Posterior cingulate gyrus (tissue), 11 donors: ENCODE results near the gene PITPNM3.
"Not testable (repeated sequence)": the region's sequence is repeated elsewhere in the genome, so short reads cannot be mapped to it uniquely, and the experiment has no call there.

Source experiments
- DNase-seq, 10 donors: peaks; one replicate each; pipeline versions ENCODE4 v3.0.0 to v3.0.0-alpha.2; 2020 to 2021; ENCODE audit warnings: mixed read lengths in 3 of 10
- intact Hi-C: fragments of 100-400 bp; cut with DNase I; formaldehyde crosslinking; loops from one replicate; pipeline ENCODE4 v1.15.1; 2023

Gene PITPNM3

DNA sequence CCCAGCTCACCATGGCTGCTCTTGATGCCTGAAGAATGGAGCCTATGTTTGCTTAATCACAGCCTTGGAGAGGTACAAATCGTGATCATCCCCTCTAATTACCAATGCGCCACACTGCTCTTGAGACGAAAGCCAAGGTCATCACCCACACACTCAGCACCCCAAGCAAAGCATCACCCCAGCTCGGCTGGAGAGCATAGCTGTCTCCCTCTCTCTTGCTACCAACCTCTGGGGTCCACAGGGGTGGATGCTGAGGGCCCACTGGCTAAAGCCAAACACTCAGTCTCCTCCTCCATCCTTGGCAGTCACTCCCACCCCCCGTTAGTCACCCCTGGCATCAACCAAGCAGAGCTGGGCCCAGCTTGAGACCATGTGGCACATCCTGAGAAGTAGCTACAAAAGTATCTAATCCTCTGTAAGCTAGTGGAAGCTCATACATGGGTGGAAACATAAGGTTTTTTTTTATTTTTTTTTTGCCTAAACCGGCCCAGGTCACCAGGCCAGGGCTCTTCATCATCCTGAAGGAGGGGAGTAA is 67.3 kb downstream of the PITPNM3 start:
- DNase-seq: peak in 3 of 10 donors; percentile 24 to 50 (median 45)
- intact Hi-C loops: no loop called here

DNA sequence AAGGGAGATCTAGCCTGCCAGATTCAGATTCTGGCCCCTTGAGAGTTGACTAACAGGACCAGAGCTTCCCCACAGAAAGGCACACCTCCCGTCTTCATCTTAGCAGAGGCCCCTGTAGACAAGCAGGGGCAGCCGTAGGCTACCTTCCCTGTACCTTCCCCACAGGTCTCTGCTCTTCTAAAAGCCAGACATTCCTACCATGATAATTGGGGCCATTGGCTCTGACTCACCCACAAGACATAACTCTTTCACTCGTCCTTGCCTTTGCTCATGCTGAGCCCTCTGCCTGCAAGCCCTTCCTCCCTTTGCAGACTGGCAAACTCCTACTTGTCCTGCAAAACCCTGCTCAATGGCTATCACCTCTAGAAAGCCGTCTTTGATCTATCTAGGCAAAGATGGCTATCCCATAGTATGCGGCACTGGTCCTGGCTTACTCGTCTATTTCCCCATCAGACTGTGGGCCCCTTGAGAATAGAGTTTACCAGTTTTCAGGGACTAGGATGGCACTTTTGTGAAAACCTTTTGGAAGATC is 68.3 kb downstream of the PITPNM3 start:
- DNase-seq: peak in 1 of 10 donors; percentile 5
- intact Hi-C loops: no loop called here

DNA sequence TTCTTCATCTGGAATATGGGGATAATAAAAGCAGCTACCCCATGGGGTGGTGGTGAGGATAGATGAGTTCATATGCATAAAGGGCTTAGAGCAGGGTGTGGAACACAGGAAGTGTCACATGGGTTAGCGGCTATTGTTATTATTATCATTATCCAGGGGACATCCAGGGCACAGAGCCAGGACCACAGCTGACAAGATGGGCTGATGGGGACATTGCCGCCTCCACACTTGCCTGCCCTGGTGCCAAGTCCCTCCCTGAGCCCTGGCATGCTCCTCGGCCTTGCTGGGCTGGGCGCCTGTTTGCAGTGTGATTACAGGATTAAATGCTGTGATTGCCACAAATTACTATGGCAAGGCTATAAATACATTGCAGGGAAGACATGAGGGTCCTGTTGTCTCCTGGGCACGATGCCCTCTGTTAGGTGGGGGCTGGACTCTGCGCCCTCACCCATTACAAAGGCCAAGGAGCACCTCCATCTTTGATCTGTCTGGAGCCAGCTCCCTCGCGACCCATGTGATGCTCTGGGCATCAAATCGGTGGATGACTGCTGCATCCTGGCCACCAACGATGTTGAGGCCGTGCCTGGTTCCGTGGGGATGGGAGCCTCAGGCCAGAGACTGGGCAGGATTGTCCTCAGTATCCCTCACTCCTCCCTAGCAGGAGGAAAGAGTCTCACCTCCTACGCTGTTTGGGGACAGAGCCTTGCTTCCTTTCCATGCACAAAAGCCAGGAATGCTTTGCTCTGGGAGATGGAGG is 68.9 kb downstream of the PITPNM3 start:
- intact Hi-C loops: no loop called here
- DNase-seq: peak in 3 of 10 donors; percentile 76 to 87 (median 80)

DNA sequence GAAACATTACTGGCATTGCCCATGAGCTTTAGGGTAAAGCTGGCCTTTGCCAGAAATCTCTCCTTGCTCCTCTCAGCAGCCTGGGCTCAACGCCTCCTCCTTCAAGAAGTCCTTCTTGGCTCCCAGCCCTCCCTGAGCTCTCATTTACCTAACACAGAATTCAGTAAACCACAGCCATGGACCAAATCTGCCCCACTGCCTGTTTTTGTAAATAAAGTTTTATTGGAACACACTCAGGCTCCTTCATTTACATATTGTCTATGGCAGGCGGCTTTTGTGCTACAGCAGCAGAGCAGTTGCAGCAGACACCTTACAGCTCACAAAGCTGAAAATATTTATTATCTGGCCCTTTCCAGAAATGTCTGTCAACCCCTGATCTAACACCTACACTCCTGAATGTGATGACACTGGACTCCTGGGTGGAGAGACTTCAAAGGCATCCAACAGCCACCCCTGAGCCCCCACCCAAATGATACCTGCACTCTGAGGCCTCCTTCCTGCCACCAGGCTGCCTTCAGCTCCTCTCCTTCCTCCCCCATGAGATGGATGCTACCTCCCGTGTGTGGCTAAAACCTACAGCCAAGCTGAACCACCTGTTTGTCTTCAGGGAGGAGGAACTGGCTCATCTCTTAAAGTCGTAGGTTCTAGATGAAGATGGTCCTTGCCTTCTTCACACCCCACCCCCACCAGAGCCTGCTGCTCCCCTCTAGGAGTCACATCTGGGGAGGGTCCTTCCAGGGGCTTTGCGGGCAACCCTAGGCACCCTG is 70.5 kb downstream of the PITPNM3 start:
- DNase-seq: peak in 2 of 10 donors; percentile 13 to 24
- intact Hi-C loops: no loop called here

DNA sequence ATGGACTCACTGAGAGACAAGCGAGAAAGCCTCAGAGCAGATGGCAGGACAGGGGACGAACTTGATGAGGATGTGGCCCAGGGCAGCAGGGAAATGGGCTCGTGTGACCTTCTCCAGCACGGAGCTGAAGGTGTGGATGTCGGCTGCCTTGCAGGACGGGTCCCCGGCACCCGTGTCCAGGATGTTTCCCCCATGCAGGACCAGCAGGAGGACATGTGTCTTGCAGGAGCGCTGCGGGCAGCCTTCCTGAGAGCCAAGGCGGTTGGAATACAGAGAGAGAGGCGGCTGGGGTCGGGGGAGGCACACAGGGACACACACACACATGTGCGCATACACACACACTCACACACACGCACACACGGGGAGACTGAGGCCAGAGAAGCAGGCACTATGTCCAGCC is 72.8 kb downstream of the PITPNM3 start:
- intact Hi-C loops: no loop called here
- peak in 2 of 10 donors; percentile 23 to 67 for DNase-seq

DNA sequence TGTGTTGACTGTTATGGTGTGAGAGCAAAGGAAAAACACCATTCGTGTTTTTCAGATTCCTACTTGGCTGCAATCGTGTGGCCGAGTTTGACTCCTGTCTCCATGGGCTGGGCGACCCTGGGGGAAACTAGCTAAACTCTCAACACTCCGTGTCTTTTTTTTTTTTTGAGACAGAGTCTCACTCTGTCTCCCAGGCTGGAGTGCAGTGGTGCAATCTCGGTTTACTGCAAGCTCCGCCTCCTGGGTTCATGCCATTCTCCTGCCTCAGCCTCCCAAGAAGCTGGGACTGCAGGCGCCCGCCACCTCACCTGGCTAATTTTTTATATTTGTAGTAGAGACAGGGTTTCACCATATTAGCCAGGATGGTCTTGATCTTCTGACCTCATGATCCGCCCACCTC is 73.6 kb downstream of the PITPNM3 start:
- intact Hi-C loops: not testable (repeated sequence)
- DNase-seq: peak in 1 of 10 donors; percentile 43

DNA sequence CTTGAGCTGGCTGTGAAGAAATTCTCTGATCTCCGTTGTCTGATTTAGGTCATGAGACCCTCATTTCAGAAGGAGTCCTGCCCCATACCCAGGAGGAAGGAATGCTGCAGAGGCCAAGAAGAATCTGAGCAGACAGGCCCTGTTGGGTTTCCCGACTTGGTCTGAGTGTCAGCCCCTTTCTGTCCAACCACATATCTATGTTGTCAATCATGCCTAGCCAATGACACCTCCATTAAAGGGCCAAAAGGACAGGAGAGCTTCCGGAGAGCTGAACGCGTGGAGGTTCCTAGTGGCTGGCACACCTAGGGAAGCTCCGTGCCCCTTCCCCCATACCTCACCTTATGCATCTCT is 74.3 kb downstream of the PITPNM3 start:
- intact Hi-C loops: no loop called here
- peak in 1 of 10 donors; percentile 10 for DNase-seq

DNA sequence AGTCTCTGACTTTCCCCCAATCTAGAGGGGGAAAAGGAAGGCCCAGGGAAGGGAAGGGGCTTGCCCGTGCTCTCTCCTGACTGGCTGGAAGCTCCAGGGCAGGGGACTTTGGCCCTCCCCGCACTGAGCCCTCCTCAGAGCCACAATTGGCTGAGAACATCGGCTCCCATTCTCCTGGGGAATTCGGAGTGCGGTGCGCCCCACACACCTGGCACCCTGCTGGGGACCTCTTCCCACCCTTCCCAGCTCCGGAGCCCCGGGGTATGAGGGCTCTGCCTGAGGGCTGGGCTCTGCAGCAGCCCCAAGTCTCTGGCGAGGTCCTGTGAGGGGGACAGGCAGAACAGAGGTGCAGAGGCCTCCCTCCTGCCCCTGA is 76.1 kb downstream of the PITPNM3 start:
- intact Hi-C loops: no loop called here
- DNase-seq: peak in 1 of 10 donors; percentile 27

DNA sequence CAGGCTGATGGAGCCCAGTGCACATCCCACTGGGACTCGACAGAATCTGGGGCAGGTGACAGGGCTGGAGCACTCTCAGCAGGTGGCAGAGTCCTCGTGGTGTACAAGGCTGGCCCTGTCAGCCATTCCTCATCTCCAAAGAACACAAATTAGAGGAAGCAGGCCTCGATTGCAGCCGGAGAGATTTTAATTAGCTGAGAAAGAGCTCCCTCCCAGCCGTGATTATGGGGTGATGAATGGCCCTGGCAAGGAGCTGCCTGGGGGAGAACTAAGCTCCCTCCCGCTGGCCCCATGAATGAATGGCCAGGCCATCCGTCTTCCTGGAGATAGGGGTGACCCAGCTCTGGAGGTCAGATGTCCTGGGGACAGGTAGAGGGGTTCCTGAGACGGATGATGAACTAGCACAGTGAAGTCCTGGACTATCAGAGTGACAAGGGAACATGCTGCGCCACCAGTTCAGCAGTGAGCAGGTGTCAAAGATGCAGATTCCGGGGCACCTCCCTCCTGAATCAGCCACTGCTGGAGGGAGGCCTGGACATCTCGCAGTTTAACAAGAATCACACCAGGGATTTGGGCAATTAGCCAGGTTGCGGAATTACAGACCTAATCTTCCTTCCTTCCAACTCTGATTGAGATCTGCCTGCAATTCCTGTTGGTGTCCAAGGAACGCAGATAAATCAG is 76.6 kb downstream of the PITPNM3 start:
- peak in 2 of 10 donors; percentile 69 to 76 for DNase-seq
- intact Hi-C loops: loop anchor here (10.0 kb wide), 1 partner anchor 165 kb away; the partner anchor contains the start of genes KIAA0753 and TXNDC17

DNA sequence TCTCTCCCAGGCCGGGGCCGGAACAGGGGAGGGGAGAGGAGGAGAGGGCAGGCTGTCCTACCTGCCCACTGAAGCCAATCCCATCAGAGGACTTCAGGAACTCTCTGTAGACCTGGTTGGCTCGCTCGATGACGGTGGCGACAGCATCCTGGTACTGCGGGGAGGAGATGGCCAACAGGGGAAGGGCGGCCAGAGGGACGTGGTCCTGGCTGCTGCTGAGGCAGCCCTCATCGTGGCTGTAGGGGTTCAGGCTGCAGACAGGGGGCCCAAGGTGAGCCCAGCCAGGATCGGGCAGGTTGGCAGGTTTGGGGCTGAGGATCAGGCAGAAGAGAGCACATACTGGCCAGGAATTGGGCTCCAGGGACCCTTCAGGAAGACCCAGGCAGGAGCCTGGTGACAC is 77.9 kb downstream of the PITPNM3 start:
- intact Hi-C loops: loop anchor here (10.0 kb wide), 1 partner anchor 166 kb away; the partner anchor contains the start of genes KIAA0753 and TXNDC17
- DNase-seq: peak in 2 of 10 donors; percentile 49 to 53

DNA sequence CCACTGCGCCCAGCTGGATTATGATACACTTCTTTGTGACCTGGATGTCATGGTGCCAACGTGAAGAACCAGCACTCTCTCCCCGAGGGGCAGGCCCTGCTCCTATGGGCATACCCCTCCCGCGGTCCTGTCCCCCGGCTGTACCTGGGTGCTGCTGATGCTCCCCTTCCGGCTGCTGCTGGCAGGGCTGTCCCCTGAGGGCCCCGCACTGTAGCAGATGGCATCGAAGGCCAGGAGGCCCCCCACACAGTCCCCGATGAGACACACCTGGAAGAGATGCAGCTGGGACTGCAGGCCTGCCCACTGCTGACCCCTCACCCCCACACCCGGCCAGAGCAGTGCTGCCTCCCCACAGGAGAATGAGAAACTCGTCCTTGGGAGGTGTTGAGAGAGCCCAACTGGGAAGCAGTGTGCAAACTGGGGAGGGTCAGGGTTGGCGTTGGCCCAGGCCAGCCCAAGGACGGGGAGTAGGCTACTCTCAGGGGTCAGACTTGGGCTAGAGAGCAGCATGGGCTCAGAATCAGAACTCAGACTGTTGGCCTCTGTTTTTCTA is 78.4 kb downstream of the PITPNM3 start:
- peak in 3 of 10 donors; percentile 39 to 72 (median 67) for DNase-seq
- intact Hi-C loops: loop anchor here (10.0 kb wide), 1 partner anchor 167 kb away; the partner anchor contains the start of genes KIAA0753 and TXNDC17

DNA sequence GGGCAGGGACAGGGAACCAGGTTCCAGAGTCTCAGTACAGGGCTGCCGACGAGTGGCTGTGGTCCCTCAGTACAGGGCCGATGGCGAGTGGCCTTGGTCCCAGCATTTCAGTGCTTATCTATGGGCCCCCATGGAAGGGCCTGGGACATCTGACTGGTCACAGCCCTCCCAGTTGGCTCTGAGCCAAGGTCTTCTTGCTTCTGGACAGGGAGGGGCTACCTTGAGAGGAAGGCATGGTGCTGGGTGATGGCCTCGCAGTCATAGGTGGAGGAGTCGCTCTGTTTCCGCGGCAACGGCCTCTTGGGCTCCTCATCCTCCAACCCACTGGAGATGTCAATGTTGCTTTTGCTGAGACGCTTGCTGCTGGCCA is 79.6 kb downstream of the PITPNM3 start:
- peak in 3 of 10 donors; percentile 33 to 67 (median 66) for DNase-seq
- intact Hi-C loops: loop anchor here (10.0 kb wide), 1 partner anchor 168 kb away; the partner anchor contains the start of genes KIAA0753 and TXNDC17

DNA sequence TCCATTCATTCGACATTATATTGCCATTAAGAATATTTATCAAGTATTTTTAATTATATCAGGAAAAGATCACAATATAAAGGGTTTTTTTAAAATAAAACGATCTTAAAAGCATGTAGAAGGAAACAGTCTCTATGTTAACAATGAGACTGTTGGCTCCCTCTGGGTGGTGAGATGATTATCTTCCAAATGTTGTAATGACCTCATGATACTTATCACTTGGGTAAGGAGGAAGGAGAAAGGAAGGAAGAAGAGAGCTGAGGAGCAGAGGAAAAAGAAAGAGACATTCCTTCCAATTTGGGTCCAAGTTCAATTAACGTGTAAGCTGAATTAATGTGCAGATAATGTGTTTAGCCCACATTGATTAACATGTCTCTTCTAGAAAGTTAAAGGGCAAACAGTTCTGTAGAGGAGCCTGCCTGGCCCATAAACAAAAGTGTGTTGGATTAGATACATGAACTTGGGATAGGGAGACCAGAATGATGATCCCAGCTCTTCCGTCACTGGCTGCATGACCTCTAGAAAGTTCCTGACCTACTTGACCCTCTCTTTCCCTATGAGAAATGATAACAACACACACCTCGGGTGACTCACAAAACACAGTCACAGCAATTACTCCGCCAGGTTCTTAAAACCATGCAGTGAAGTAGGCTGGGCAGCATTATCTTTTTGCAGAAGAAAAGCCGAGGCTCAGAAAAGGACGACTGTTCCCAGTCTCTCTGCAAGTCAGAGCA is 80.1 kb downstream of the PITPNM3 start:
- intact Hi-C loops: loop anchor here (10.0 kb wide), 1 partner anchor 169 kb away; the partner anchor contains the start of genes KIAA0753 and TXNDC17
- DNase-seq: no peak

DNA sequence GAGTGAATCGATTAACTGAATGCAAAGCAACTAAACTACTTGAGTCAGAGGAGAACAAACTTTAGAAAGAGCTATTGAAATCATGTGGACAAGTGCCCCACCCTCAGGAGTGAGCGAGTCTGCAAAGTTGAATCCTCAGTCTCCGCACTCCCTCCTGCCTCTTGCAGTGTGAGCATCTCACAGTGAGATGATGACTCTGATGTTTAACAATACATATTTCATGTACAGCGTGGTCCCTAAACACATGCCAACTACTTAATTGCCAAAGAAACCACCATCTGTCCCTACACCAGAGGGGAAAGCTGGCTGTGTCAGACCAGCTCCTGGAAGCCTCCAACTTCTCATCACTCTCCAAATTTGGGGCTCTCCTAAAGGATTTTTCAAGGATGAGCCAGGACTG is 80.9 kb downstream of the PITPNM3 start:
- DNase-seq: peak in 4 of 10 donors; percentile 25 to 63 (median 58)
- intact Hi-C loops: loop anchor here (10.0 kb wide), 1 partner anchor 169 kb away; the partner anchor contains the start of genes KIAA0753 and TXNDC17

DNA sequence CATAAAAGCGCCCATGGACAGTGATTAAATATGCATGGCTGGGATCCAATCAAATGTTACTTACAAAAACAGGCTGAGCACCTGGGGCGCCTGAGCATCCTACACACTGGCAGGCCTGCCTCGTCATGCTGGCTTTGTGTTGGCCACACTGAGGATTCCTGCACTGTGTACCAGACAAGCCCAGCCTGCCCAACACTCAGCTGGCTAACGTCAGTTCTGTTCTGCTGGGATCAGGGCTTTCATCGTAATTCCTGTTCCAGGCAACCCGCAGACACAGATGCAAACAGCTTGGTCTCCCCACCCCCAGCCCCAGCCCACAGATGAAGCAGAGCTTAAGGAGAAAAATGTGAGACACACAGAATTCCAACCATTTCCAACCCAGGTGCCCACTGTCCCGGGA is 81.4 kb downstream of the PITPNM3 start:
- DNase-seq: peak in 4 of 10 donors; percentile 16 to 89 (median 82)
- intact Hi-C loops: loop anchor here (10.0 kb wide), 1 partner anchor 170 kb away; the partner anchor contains the start of genes KIAA0753 and TXNDC17

DNA sequence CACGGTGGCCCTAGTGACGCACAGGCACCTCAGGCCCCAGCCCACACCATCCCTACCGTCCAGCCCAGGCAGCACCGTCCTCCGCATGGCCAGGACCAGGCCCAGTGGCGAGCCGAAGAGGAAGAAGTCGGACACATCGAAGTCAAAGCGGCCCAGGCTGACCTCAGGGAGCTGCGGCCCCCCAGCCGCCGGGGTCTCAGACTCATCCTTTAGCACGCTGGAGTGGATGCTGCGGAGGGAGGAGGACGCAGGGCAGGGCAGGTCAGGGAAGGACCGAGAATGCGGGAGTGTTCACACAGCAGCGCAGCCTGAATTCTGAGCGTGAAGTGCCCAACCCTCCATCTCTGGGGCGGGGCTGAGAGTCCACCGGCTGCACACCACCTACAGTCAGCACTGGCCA is 82.0 kb downstream of the PITPNM3 start:
- intact Hi-C loops: loop anchor here (10.0 kb wide), 1 partner anchor 170 kb away; the partner anchor contains the start of genes KIAA0753 and TXNDC17
- DNase-seq: peak in 3 of 10 donors; percentile 58 to 79 (median 60)

DNA sequence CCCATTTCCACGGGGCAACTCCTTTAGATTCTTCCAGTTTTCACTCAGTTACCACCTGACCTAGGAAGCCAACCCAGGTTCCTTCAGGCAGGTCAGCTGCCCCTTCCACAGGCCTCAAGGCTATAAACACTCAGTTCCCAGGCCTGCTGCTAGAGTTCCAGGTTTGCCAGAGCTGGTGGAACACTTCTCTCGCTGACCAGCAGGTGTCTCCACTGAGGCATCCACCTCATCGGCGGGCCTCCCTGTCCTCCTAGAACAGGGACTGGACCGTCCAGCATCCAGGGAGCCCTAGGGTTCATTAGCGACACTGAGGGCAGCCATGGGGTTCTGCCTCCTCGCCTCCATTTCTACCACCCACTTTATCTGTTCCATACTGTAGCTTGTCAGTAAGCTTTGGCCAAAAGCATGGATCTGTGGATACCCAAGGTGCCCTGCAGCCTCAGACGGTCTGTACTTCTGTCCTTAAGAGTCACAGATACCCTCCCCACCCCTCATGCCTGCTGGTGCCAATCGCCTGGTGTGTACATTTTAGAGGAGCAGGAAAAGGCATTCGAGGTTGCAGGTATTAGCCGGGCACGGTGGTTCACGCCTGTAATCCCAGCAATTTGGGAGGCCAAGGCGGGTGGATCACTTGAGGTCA is 83.1 kb downstream of the PITPNM3 start:
- DNase-seq: peak; percentile 59 to 97 (median 85)
- intact Hi-C loops: loop anchor here (10.0 kb wide), 1 partner anchor 172 kb away; the partner anchor contains the start of genes KIAA0753 and TXNDC17

DNA sequence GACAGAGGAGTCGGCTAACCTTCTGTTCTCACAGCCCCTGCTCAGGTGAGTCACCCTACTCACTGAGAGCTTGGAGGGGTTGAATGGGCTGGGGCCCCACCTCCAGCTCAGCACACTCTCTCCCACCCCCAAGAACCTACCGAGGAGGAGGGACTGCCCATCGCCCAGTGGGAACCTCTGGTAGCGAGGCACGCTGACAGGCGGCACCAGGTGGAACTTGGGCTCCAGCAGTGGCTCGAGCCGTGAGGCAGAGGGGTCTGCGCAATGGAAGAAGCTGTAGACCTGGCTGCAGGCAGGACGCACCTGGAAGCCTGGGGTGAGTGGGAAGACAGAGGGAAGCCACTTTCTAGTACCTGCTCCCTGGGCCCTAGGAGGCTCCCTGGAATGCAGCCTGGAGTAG is 83.8 kb downstream of the PITPNM3 start:
- intact Hi-C loops: loop anchor here (10.0 kb wide), 1 partner anchor 172 kb away; the partner anchor contains the start of genes KIAA0753 and TXNDC17

More for the DNA sequence above, 83.8 kb downstream of the PITPNM3 start:
- DNase-seq: peak in 3 of 10 donors; percentile 25 to 67 (median 50)
